ENCODE measurements around the gene SUGT1.
A peak's percentile ranks its signal among the peaks of the same experiment; 100 is the strongest.

SUGT1 gene

GRCh38 chr13:52736891-52737290 lies 84.3 kb downstream of the SUGT1 start:
- no peak for DNase-seq (ENCODE audit: low read depth in 2 of 2, low spot score in 1 of 2)

DNA sequence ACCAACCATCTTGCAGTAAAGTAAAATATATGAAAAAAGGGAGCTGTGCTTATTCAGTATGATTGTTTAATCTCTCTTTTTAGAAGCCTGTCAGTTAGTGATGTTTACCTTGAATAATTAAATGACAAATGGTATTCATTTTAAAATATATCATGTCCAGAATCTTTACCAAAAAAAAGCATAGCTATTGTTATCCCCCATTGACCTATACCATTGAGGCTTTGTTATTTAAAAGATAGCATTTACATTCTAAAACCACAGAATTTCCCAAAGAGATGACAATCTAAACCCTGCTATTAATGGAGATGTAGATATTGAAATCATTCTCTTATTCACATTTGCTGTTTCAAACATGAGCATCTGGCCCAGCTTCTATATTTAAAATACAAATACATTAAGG lies 84.8 kb downstream of the SUGT1 start:
- no peak for DNase-seq (ENCODE audit: low read depth in 2 of 2, low spot score in 1 of 2)

GRCh38 chr13:52737965-52738364 lies 85.3 kb downstream of the SUGT1 start:
- DNase-seq (ENCODE audit: low read depth in 2 of 2, low spot score in 1 of 2): no peak

GRCh38 chr13:52738719-52739467 lies 86.3 kb downstream of the SUGT1 start:
- DNase-seq (ENCODE audit: low read depth in 2 of 2, low spot score in 1 of 2): peak in 1 of 2 donors; percentile 4

DNA sequence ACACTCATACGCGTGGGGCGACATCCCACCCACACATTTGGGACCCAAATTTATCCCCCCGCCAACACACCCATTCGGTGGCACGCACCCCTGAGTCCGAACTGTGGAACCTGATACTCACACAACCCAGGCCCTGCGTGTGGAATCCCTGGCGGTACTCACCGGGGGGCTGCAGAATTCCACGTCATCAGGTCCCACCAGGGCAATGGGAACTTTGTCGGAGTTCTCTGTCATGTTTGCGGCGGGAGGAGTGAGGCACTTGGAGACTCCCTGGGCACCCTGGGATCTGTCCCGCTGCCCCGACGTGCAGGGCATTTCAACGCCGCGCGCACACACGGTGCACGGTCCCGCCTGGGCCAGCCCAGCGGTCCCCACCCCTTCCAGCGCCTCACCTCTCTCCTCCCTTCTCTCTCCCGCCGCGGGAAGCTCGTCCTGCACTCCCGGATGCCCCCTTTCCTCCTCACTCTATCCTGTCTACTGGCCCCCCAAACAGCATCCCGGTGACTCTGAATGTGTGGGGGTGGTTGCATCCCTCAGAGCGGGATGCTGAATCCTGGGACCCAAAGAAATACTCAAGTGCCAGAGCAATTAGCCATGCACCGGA lies 86.9 kb downstream of the SUGT1 start, which contains the start of gene CNMD:
Gene CNMD (minus strand): TSS at position 353 of the 604 bp plus-strand sequence. CDS start 119 bp downstream, at position 234.
- DNase-seq (ENCODE audit: low read depth in 2 of 2, low spot score in 1 of 2): no peak

GRCh38 chr13:52743569-52743968 lies 90.9 kb downstream of the SUGT1 start:
- no peak for DNase-seq (ENCODE audit: low read depth in 2 of 2, low spot score in 1 of 2)

DNA sequence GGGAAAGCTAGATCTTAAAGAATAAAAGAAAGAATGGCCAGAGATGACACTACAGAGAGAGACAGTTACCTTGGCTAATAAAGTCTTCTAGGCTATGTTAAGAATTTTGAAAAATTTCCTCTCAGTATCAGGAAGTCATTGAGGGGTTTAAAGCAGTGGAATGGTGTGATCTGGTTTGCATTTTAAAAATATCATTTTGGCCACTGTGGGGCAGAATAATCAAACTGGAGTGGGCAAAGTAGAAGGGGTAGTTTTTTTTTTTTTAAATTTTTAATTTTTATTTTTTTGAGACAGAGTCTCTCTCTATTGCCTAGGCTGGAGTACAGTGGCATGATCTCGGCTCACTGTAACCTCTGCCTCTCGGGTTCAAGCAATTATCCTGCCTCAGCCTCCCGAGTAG lies 91.4 kb downstream of the SUGT1 start:
- DNase-seq (ENCODE audit: low read depth in 2 of 2, low spot score in 1 of 2): no peak

DNA sequence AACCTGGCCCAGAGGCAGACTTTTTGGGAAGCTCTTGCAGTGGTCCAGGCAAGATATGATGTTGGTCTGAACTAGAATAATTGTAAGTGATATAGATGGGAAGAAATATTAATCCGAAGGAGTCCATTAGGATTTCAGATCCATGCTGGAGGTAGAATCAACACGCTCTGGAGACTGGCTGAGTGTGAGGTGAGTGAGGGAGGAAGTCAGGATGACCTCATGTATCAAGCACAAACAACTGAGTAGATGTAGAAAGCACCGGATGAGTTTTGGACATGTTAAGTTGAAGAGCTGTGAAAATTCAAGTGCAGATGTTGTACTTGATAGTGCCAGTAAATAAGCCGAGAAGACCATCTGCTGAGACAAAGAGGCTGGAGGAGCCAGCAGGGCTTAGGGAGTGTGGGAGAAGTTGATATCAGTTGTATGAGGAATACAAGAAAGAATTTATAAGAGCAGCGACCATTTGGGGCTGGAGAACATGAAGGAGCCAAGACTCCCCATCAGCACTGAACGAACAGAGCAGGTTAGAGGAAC lies 92.3 kb downstream of the SUGT1 start:
- no peak for DNase-seq (ENCODE audit: low read depth in 2 of 2, low spot score in 1 of 2)

DNA sequence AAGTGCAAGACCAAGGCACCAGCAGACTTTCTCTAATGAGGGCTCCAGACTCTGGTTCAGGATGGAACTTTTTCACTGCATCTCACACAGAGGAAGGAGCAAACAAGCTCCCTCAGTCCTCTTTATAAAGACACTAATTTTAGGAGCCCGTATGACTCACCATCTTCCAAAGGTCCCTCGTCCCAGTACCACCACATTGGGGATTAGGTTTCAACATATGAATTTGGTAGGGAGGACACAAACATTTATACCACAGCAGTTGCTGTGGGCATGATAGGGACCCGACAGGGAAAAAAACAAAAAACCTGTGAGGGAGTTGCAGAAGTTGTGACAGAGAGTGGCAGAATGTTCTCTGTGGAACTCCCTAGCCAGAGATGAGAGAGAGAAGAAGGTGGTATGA lies 93.5 kb downstream of the SUGT1 start:
- DNase-seq (ENCODE audit: low read depth in 2 of 2, low spot score in 1 of 2): no peak

- no peak for DNase-seq (ENCODE audit: low read depth in 2 of 2, low spot score in 1 of 2)
Measured at GRCh38 chr13:52749419-52749818, 96.8 kb downstream of the SUGT1 start.

Measured in stimulated activated CD8-positive, alpha-beta memory T cell treated with anti-CD3 and anti-CD28 coated beads, Interleukin-4, amount 100 ng/mL, for 4 hours (primary cell).